ENCODE data around the gene ZNF860. TPM values are rescaled to one million over a fixed set of nuclear protein-coding genes. Genes with fewer than 3 reads are reported as not detected.

Gene ZNF860
- polyA plus RNA-seq (ENCODE audit: insufficient read length) = 0.63 TPM

DNA sequence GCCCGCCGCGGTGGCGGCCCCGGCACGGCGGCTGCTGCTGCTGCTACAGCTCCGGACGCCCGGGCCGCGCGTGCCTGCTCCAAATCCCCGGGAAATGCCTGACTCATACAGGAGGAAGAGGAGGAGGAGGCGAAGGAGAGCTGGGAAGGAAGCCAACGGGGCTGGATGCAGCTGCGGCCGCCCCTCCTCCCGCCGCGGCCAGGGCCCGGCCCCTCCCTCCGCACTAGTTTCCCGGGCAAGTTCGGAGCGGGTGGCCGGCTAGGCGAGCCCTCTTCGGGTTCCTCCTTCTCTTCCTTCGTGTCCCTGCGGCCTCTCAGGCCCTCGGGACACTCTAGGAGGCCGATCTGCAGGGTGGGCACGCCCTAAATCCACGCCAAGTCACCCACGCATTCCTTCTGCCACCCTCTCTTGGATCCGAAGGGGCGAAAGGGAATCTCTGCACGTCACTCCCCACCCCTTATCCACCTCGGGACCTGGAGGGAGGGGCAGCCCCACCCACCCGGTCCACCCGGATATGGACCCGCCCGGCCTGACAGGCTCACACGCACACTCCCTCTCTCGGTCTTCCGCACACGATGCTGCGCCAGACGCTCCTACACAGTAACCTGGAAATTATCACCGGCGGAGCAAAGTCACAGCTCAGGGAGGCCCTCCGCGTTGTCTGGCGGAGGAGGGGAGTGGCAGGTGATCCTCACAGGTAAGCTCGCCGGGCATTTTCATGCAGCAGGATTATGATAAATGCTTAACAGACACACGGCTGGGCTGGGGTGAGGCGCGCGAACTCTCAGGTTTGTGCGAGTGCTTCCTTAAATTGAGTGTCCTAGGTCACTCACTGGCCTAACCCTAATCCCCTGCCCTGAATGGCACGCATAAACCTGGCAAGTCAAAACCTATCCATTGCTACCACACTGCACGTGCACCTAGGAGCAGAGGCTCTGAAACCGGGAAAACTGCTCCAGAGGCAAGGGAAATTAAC, at the start of gene ZNF860, which contains the start of gene OSBPL10:
Gene ZNF860 (plus strand): TSS at position 545 of the 976 bp plus-strand sequence. CDS start 7,330 bp downstream, outside the sequence.
Gene OSBPL10 (minus strand): TSS at position 57 of the 976 bp plus-strand sequence. CDS start 83 bp downstream, outside the sequence.
- DNase-seq = peak; percentile 90

DNA sequence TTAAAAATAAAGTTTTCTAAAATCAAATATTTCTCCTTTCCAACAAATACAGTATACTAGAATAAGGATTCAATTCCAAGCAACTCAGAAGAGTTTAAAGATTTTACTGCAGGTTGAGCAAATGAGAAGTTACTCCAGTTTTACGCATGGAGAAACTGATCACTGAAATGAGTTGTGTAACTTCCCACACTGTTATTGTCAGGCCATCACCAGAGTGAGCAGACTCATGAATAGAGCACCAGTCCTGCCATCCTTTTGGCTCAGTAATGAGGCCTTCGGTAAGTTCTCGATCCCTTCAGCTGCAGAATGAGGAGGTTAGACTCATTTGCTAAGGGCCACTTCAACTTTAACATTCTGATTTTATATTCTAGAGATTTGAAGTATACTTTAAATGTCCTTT, 48.6 kb upstream of the ZNF860 start:
- no peak for DNase-seq

DNA sequence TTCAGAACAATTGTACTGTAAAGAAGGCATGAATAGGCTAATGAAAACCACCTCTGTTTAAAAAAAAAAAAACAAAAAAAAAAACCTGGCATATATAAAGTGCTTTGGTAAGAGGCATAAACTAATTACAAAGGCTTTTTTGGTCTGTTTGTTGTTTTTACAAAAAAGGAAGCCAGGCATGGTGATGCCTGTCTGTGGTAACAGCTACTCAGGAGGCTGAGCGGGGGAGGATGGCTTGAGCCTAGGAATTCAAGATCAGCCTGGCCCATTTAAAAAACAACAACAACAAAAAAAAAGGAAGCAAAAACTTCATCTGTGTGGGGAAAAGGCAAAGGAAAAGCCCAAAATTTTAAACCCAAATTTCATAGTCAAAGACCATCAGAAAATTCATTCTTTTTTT, 47.5 kb upstream of the ZNF860 start:
- no peak for DNase-seq

DNA sequence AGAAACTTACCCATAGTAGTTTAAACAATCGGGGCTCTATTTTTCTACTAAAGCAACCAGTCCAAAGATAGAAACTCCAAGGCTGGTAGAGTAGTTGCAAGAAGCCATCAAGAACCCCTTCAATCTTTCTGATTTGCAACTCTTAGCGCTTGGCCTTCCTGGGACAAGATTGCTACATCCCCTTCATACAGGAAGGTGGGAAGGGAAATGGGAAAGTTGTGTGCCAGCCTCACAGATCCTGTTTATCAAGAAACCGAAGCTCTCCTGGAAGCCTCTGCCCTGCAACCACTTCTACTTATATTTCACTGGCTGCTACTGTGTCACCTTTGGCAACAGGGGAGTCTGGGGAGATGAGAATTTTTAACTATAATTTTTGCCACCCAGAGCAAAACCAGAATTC, 46.7 kb upstream of the ZNF860 start:
- no peak for DNase-seq

DNA sequence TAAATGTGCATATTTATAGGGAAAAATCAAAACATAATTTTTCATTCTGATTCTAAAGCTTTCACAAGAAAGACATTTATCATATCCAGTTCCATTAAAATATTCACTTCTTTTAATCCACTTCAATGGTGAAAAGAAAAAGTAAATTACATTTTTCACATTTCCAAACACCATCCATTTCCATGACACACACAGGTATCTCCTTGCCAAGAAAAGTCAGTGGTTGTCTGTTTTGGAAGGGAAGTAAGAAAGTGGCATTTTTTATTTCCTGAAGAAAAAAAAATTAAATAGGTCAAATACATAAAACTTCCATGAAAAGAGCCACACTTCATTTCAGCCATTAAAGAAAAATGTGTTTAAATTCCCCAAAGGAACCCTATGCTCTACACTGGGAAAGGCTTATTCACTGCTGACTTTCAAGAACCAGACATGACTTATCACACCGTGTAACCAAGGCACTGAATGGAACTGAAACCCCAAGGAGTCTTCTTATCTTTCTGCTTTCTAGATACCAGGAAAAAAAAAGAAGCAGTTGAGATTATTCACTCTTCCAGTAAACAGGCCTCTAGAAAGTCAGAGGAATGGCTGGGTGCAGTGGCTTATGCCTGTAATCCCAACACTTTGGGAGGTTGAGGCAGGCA, 45.0 kb upstream of the ZNF860 start:
- DNase-seq = no peak

DNA sequence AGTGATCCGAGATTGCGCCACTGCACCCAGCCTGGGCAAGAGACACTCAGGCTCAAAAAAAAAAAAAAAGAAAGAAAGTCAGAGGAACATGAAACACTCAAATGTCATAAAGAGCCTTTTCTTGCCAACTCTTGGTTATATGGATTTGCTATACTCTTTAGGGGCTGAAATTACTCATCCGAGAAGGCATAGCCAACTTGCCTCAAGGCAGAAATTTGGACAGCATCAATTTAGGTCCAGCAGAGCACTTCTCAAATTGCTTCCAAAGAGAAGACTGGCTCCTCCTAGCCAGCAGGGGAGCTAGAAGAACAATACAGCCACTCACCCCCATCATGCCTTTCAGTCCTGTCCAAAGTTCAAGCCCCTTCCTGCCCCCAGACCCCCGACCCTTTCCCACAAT, 44.3 kb upstream of the ZNF860 start:
- no peak for DNase-seq

DNA sequence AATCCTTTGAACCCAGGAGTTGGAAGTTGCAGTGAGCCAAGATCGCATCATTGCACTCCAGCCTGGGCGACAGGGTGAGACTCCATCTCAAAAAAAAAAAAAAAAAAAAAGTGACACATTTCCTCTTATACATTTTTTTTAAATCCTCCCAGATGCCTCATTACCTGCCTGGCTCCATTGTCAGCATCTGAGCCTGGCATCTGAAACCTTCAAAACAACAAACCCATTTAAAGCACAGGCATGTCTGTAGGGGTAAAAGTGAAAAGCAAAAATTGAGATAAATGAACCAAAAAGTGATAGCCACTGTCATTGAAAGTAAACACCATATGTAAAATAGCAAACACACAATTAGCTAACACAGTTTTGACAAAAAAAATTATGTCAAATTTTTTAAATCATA, 39.1 kb upstream of the ZNF860 start:
- no peak for DNase-seq

DNA sequence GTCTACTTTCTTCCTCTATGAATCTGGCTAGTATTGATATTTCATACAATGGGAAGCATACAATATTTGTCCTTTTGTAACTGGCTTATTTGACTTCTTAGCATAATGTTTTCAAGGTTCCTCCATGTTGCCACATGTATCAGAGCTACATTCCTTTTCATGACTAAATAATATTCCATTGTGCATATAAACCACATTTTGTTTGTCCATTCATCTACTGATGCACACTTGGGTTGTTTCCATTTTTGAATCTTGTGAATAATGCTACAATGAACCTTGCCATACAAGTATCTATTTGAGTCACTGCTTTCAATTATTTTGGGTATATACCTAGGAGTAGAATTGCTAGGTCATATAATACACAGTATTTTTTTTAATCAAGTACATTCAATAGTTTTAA, 38.5 kb upstream of the ZNF860 start:
- no peak for DNase-seq

DNA sequence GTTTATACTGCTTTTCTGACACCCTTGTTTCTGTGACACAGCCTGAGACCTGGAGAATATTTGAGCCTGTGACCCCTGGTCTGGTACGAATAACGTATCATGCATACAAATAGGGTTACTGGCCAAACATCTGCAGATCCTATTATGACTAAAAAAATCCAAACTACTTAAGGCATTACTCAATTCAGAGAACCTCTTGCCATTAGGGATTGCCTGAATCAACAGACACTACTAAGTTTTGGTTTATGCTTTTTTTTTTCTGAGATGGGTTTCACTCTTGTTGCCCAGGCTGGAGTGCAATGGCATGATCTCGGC, 35.9 kb upstream of the ZNF860 start:
- peak; percentile 67 for DNase-seq

DNA sequence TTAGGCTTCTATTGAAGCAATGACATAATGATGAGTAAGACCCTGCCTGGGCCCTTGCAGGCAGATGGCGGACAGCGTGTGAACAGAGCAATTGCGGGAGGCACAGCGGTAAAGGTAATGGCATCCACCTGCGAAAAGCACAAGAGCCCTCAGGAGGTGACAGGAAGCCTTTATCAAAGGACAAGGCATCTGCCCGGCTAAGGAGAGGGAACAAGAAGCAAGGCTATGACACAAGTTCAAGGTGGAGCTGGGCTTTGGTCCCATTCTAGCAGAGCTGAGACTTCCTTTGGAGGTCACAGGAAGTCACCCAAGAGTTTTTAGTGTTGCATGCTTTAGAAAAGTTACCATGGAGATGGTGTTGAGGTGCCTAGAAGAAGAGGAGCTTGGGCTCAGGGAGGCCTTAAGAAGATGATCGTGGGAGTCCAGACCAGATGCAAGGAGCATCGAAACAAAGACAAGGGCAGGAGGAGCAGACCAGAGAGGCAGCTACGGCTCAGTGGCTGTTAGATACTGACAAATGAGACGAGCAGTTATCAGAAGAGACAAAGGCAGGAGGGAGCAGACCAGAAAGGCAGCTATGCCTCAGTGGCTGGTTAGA, 35.0 kb upstream of the ZNF860 start:
- no peak for DNase-seq

DNA sequence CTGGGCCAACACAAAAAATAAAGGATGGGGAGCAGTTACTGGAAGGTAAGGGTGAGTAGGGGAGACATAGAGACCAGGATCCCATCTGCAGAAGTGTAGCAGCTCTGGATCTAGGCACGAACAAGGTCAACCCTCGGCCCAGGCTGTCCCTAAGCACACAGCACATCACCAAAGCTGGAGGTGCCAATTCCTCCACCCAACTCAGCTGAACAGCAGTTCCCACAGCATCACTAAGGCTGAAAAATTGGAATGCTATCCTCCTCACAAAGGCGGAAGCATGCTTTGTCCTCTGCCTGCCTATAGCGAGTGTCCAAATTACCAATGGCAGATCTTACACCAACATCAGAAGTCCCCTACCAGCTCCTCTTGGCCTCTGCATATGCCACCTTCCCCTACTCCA, 34.4 kb upstream of the ZNF860 start:
- no peak for DNase-seq

DNA sequence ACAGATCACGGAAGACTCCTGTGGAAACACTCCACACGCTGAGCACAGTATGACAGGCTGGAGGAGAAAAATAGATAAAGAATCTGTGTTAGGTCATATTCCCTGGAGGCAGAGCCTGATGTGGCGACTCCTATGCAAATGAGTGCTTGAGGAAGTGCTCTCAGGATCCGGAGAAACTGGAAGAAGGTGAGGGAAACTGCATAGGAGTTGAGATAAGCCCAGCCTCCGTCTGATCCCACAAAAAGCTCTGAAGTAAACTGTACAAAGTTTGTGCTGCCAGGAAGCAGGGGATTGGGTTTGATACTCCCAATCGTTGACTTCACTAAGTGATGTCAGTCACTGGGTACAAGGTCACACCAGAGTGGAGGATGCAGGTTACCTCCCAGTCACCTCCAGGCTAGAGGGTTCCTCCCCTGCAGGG, 33.9 kb upstream of the ZNF860 start:
- DNase-seq = no peak

DNA sequence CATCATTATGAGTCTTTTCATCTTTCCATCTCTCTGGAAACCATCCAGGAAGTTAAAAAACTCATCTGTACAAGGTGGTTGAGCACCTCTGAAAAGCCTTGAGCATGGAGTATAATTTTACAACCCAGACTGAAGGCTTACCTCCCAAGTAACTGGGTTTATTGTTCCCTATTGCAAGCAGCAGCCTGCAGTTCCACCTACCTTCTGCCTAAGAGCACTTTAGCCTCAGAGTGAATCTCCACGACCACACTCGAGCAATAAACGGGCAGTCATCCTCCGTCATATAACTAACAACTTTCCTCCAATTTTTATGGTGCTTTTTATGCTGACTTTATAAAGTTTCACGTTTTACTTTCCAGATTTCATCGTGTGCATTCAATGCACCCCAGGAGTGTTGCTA, 33.3 kb upstream of the ZNF860 start:
- DNase-seq = no peak

DNA sequence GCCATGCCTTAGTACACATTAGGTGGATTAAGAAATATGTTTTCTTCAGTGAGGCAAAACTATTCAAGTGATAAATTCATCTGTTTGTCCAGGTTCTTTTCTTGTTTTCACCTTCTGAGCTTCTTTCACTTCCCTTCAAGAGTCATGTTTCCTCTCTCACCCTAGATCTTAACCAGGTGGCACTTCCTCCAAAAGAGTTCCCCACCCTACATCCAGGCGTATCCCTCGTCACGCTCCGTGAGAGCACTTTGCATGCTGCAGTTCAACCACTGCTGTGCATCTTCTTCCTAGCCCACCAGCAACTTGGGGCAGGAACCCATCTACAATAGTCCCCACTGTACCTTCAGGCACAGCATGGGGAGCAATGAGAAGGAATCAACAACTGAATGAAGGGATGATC, 29.3 kb upstream of the ZNF860 start:
- no peak for DNase-seq

DNA sequence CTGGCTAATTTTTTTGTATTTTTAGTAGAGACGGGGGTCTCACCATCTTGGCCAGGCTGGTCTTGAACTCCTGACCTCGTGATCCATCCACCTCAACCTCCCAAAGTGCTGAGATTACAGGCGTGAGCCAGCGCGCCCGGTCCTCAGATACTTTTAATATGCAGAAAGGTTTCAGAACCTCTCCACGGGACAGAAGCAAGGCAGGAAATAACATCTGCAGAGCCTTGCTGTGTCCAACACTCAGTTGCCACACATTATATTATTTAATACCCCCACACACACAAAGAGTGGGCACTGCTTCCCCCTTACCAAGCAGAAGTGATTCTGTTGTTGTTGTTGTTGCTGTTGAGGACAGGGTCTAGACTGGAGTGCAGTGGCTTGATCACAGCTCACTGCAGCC, 28.5 kb upstream of the ZNF860 start:
- no peak for DNase-seq

DNA sequence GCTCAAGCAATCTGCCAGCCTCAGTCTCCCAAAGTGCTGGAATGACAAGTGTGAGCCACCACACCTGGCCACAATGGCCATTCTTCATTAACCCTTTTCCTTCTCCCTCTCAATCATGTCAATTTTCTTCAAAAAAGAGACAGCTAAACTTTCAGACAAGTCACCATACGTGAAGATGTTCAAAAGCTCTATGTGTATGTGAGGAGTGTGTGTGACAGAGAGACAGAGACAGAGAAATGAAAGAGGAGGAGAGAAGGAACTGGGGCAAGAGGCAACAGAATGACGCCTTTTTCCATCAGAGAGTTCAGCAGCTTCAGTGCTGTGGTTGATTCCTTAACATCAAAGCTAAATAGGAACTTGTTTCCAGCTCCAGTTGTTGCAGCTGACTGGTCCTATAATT, 27.9 kb upstream of the ZNF860 start:
- no peak for DNase-seq

DNA sequence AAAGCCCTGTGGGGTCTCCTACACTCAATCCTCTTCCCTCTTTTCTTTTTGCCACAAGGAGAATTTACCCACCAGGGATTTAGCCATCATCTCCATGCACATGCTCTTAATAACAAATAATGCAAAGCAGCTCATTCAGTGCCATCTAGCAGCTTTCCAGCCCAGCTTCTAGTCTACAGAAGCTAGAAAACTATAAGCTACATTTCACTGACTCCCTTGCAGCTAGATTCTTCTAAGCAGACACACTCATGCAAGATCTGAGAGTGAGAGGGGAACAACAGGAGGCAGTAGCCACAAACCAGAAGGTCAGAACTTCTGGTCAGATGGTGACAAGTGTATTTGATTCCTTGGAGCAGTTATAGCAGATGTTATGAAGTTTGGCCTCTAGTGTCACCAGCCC, 26.0 kb upstream of the ZNF860 start:
- no peak for DNase-seq

DNA sequence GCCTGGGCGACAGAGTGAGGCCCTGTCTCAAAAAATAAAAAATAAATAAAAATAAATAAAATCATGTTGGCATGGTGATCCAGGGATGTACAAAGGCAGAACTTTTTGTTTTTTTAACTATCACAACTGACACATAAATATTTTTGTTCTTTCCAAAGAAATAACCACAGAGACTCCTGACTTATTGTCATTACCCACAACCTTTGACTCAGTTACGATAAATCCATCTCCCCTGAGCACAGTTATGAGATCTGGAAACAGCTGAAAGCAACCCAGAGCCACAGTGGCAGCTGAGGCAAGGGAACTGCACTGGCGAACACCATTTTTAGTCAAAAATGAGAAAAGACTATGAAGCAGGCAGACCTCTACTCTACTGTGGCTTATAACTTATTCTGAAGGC, 24.4 kb upstream of the ZNF860 start:
- no peak for DNase-seq

DNA sequence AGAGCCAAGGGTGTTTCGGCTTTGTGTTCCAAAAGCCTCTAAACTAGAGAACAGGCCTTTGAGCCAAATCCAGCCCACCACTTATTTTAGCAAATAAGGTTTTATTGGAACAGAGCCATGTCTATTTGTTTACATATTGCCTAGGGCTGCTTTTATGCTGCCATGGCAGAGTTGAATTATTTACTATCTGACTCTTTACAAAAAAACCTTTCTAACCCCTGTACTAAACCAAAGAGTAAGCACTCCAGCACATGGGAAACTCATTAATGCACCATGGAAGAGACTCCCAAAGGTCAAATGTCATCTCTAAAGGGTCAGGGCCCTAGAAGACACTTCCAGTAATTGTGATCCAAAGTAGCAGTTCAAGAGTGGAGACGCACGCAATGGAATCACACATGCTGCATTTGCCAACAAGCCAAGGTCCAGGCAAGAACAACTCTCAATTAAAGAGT, 22.8 kb upstream of the ZNF860 start:
- DNase-seq = no peak

DNA sequence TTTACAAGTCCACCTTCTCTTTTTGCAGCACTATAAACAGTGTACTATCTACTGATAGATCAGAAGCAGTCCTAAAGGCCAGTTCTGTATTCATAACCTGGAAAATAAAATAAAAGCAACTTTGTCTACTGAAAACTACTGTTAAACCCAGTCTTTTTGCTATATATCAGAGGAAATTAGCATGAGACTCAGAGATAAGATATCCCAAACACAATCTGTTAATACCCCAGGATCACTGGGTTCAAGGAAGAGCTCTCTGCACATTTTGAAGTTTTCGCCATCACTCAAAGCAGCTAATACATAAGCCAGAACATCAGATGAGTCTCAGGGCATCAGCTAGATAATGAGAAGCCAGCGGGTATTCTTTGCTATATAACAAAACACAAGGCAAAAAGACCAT, 22.3 kb upstream of the ZNF860 start:
- DNase-seq = no peak

DNA sequence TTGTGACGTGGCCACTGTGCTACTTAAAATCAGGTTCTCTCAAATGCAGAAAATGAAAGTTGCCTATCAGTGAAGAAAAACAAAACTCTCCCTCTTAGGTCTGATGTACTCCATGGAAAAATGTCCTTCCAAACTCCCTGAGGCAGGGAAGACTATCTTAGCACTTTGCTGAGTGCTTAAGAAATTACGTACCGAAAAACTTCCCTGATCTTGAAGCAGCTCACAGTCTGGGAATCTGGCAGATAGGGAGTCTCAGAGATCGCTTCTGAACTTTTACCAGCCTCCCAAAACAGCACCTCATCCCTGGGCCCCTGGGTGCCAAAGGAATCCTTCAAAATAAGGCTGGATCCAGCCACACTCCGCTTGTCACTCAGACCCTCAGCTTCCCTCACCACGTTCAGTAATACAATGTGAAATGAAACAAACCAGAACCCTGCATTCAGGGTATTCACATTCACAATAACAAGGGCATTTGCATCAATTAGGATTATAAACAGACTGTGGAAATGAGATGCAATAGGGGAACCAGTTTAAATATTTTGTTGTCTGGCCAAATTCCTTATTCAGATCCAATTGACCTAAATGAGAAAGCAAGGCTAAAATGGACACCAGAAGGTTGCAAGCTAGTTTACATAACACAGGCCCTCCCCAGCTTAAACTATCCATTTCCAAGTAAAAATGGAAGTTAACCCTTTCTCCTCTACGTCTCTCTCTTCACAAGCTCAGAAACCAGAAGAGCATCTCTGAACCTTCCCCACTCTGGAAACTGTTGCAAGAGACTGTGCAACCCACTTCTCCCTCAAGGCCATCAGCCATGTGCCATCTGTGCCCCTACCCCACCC, 21.4 kb upstream of the ZNF860 start:
- DNase-seq = no peak

DNA sequence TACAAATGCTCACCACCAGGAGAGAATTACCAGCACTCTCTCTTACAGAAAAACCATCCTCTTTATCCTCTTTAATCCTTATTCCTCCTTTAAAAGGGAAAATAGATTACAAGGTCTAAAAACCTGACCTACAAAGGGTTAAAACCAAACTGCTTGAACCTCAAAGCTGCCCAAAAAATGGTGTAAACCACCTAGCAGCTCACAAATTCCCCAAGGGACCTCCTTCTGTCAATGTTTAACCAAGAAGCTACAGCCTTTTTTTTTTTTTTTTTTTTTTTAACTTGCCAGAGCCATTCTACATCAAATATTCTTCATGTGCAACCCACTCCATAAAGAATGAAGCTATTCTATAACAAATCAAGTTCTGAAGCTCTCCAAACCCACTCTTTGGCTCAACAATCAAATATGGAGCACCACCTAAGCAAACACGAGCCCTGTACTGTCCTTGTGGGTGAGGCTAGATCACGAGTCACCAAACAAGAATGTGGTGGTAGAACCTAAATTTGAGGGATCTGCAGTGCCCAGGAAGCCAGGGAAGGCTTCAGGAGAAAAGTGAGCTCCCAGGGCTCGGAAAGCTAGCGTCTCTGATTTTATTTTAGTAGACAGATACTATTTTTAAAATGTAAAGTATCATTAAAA, 20.6 kb upstream of the ZNF860 start:
- no peak for DNase-seq

All from hindlimb muscle (tissue), 1 donor.